Fibroblast of mammary gland (primary cell): ENCODE results near the gene EPHA7.

Source experiments
- DNase-seq: peaks from one replicate; pipeline ENCODE4 v3.0.0-alpha.2; 2010; ENCODE audit warnings: low read depth
- H3K4me3 ChIP-seq: 2 replicates; pipeline ENCODE4 v1.5.1; 2011; ENCODE audit warnings: low read depth, mild to moderate bottlenecking, low read length, moderate library complexity; ENCODE audit not compliant: control insufficient read depth
- CTCF ChIP-seq: conservative IDR thresholded peaks from 2 replicates; pipeline ENCODE4 v1.5.1; 2011; ENCODE audit warnings: low read depth, low read length, inconsistent platforms; ENCODE audit not compliant: control insufficient read depth, insufficient read depth

EPHA7 gene

GRCh38 chr6:93373445-93373844 is 45.9 kb downstream of the EPHA7 start:
- no peak for DNase-seq
- H3K4me3 ChIP-seq, result no peak overlapping the region
- no peak for TF ChIP-seq CTCF

GRCh38 chr6:93371756-93372155 is 47.6 kb downstream of the EPHA7 start:
- H3K4me3 ChIP-seq, result no peak overlapping the region
- no peak for DNase-seq
- TF ChIP-seq CTCF, result no peak

- H3K4me3 ChIP-seq, result no peak overlapping the region
- TF ChIP-seq CTCF, result no peak
- no peak for DNase-seq
Measured at GRCh38 chr6:93369586-93370134, 49.7 kb downstream of the EPHA7 start.

GRCh38 chr6:93366506-93366905 is 52.9 kb downstream of the EPHA7 start:
- no peak for TF ChIP-seq CTCF
- DNase-seq, result no peak
- no peak overlapping the region for H3K4me3 ChIP-seq

- DNase-seq, result no peak
- TF ChIP-seq CTCF, result no peak
Measured at GRCh38 chr6:93365445-93365844, 53.9 kb downstream of the EPHA7 start.

GRCh38 chr6:93358435-93358834 is 60.9 kb downstream of the EPHA7 start:
- no peak for DNase-seq
- TF ChIP-seq CTCF, result no peak
- no peak overlapping the region for H3K4me3 ChIP-seq

More at GRCh38 chr6:93365445-93365844, 53.9 kb downstream of the EPHA7 start:
- H3K4me3 ChIP-seq, result no peak overlapping the region

- TF ChIP-seq CTCF, result no peak
- no peak overlapping the region for H3K4me3 ChIP-seq
- DNase-seq, result no peak
Measured at GRCh38 chr6:93352604-93353003, 66.8 kb downstream of the EPHA7 start.
